BLaER1 (cell line): ENCODE results near the gene ZBED4.

ENCODE experiments used
- H3K27ac ChIP-seq: shearing (Covaris generic); formaldehyde crosslinking; 2 replicates; pipeline ENCODE4 v1.8.1; 2022
- H3K27me3 ChIP-seq: shearing (Covaris generic); formaldehyde crosslinking; 2 replicates; pipeline ENCODE4 v1.8.1; 2022
- H3K36me3 ChIP-seq: shearing (Covaris generic); formaldehyde crosslinking; 2 replicates; pipeline ENCODE4 v1.8.1; 2022
- H3K4me1 ChIP-seq: shearing (Covaris generic); formaldehyde crosslinking; 2 replicates; pipeline ENCODE4 v1.8.1; 2022
- H3K4me2 ChIP-seq: shearing (Covaris generic); formaldehyde crosslinking; 2 replicates; pipeline ENCODE4 v1.8.1; 2022
- H3K4me3 ChIP-seq: shearing (Covaris generic); formaldehyde crosslinking; 2 replicates; pipeline ENCODE4 v1.8.1; 2022
- H3K9ac ChIP-seq: shearing (Covaris generic); formaldehyde crosslinking; 2 replicates; pipeline ENCODE4 v1.8.1; 2022
- H3K9me3 ChIP-seq: shearing (Covaris generic); formaldehyde crosslinking; 2 replicates; pipeline ENCODE4 v1.8.1; 2022
- H4K20me1 ChIP-seq: shearing (Covaris generic); formaldehyde crosslinking; 2 replicates; pipeline ENCODE4 v1.8.1; 2022
- Cebpa-rat ChIP-seq: shearing (Covaris generic); IDR thresholded peaks from 2 replicates; pipeline ENCODE4 v1.8.1; 2022

The ZBED4 gene

GRCh38 chr22:49884503-49885260, 31.0 kb downstream of the ZBED4 start:
- no peak overlapping the region for H3K27ac ChIP-seq
- H4K20me1 ChIP-seq = peaks cover 100% of the 10 kb centered on the region
- no peak for TF ChIP-seq Cebpa-rat
- peaks cover 89% of the 10 kb centered on the region for H3K36me3 ChIP-seq
- no peaks in the 10 kb centered on the region for H3K27me3 ChIP-seq
- no peak overlapping the region for H3K4me3 ChIP-seq
- no peak overlapping the region for H3K4me2 ChIP-seq
- H3K9ac ChIP-seq = no peak overlapping the region
- H3K9me3 ChIP-seq = peaks cover 47% of the 10 kb centered on the region
- H3K4me1 ChIP-seq = peaks cover 24% of the 10 kb centered on the region

- Histone ChIP-seq H3K36me3 (peaks cover 95% of the 10 kb centered on the region), H4K20me1 (peaks cover 100% of the 10 kb centered on the region), H3K4me3 (no peak overlapping the region), H3K4me1 (peaks cover 18% of the 10 kb centered on the region), H3K4me2 (no peak overlapping the region), H3K27me3 (no peaks in the 10 kb centered on the region), H3K27ac (no peak overlapping the region), H3K9me3 (peaks cover 53% of the 10 kb centered on the region), H3K9ac (no peak overlapping the region)
- no peak for TF ChIP-seq Cebpa-rat
Observed at GRCh38 chr22:49885281-49885680, 31.6 kb downstream of the ZBED4 start.

DNA sequence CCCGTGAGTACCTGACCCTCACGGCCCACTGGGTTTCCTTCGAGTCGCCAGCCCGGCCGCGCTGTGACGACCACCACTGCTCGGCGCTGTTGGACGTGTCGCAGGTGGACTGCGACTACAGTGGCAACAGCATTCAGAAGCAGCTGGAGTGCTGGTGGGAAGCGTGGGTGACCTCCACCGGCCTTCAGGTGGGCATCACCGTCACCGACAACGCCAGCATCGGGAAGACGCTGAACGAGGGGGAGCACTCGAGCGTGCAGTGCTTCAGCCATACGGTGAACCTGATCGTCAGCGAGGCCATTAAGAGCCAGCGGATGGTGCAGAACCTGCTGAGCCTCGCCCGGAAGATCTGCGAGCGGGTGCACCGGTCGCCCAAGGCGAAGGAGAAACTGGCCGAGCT, 32.2 kb downstream of the ZBED4 start:
- no peak overlapping the region for H3K27ac ChIP-seq
- H3K36me3 ChIP-seq = peaks cover 100% of the 10 kb centered on the region

DNA sequence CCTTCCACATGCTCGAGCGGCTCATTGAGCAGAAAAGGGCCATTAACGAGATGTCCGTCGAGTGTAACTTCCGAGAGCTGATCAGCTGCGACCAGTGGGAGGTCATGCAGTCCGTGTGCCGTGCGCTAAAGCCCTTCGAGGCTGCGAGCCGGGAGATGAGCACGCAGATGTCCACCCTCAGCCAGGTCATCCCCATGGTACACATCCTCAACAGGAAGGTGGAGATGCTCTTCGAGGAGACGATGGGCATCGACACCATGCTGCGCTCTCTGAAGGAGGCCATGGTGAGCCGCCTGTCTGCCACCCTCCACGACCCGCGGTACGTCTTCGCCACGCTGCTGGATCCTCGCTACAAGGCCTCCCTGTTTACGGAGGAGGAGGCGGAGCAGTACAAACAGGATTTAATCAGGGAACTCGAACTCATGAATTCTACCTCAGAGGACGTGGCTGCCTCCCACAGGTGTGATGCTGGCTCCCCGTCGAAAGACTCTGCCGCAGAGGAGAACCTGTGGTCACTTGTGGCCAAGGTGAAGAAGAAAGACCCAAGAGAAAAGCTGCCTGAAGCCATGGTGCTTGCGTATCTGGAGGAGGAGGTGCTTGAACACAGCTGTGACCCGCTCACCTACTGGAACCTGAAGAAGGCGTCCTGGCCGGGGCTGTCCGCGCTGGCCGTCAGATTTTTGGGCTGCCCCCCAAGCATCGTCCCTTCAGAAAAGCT, 32.9 kb downstream of the ZBED4 start:
- Histone ChIP-seq H3K27me3 (no peaks in the 10 kb centered on the region), H3K9ac (no peak overlapping the region), H3K9me3 (peaks cover 63% of the 10 kb centered on the region), H3K36me3 (peaks cover 100% of the 10 kb centered on the region), H3K4me2 (no peak overlapping the region), H3K27ac (no peak overlapping the region), H4K20me1 (peaks cover 99% of the 10 kb centered on the region), H3K4me1 (peaks cover 6% of the 10 kb centered on the region), H3K4me3 (no peak overlapping the region)
- no peak for TF ChIP-seq Cebpa-rat

More for the DNA sequence above, 32.2 kb downstream of the ZBED4 start:
- no peaks in the 10 kb centered on the region for H3K27me3 ChIP-seq
- H4K20me1 ChIP-seq = peaks cover 99% of the 10 kb centered on the region
- H3K4me2 ChIP-seq = no peak overlapping the region
- H3K4me3 ChIP-seq = no peak overlapping the region
- TF ChIP-seq Cebpa-rat = no peak
- H3K9ac ChIP-seq = no peak overlapping the region
- H3K4me1 ChIP-seq = peaks cover 12% of the 10 kb centered on the region
- peaks cover 59% of the 10 kb centered on the region for H3K9me3 ChIP-seq

DNA sequence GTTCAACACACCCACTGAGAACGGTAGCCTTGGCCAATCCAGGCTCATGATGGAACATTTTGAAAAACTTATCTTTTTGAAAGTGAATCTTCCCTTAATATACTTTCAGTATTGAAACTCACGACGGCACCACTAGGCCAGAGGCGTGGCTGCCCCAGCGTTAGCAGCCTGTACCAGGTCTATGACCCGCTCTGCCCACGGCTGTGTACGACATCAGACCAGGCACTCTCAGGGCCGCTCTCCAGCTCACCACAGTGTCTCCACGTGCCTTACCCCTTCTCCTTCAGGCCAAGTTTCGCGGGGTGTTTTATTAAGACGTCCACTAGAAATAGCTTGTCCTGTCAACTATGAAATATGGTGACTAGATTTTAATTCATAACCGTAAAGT, 33.4 kb downstream of the ZBED4 start:
- Histone ChIP-seq H3K36me3 (peaks cover 100% of the 10 kb centered on the region), H3K4me3 (no peak overlapping the region), H4K20me1 (peaks cover 95% of the 10 kb centered on the region), H3K4me1 (peaks cover under 1% of the 10 kb centered on the region; the same call in 1 of the 2 replicates), H3K4me2 (no peak overlapping the region), H3K9me3 (peaks cover 63% of the 10 kb centered on the region), H3K27me3 (no peaks in the 10 kb centered on the region), H3K27ac (no peak overlapping the region), H3K9ac (no peak overlapping the region)
- no peak for TF ChIP-seq Cebpa-rat

GRCh38 chr22:49887702-49888101, 34.1 kb downstream of the ZBED4 start:
- peaks cover 95% of the 10 kb centered on the region for H4K20me1 ChIP-seq
- H3K9me3 ChIP-seq = peaks cover 63% of the 10 kb centered on the region
- peaks cover 100% of the 10 kb centered on the region for H3K36me3 ChIP-seq
- no peak overlapping the region for H3K27ac ChIP-seq
- no peak overlapping the region for H3K4me3 ChIP-seq
- TF ChIP-seq Cebpa-rat = no peak
- no peak overlapping the region for H3K4me2 ChIP-seq
- H3K9ac ChIP-seq = no peak overlapping the region
- no peaks in the 10 kb centered on the region for H3K4me1 ChIP-seq
- H3K27me3 ChIP-seq = no peaks in the 10 kb centered on the region

GRCh38 chr22:49889071-49889470, 35.4 kb downstream of the ZBED4 start:
- Histone ChIP-seq H3K4me3 (0 out of 2 replicates have a peak overlapping the region, but pooled peaks have one; percentile 15), H4K20me1 (peaks cover 94% of the 10 kb centered on the region), H3K9me3 (peaks cover 64% of the 10 kb centered on the region), H3K27me3 (no peaks in the 10 kb centered on the region), H3K4me2 (no peak overlapping the region), H3K4me1 (no peaks in the 10 kb centered on the region), H3K36me3 (peaks cover 100% of the 10 kb centered on the region), H3K9ac (no peak overlapping the region), H3K27ac (no peak overlapping the region)
- no peak for TF ChIP-seq Cebpa-rat

DNA sequence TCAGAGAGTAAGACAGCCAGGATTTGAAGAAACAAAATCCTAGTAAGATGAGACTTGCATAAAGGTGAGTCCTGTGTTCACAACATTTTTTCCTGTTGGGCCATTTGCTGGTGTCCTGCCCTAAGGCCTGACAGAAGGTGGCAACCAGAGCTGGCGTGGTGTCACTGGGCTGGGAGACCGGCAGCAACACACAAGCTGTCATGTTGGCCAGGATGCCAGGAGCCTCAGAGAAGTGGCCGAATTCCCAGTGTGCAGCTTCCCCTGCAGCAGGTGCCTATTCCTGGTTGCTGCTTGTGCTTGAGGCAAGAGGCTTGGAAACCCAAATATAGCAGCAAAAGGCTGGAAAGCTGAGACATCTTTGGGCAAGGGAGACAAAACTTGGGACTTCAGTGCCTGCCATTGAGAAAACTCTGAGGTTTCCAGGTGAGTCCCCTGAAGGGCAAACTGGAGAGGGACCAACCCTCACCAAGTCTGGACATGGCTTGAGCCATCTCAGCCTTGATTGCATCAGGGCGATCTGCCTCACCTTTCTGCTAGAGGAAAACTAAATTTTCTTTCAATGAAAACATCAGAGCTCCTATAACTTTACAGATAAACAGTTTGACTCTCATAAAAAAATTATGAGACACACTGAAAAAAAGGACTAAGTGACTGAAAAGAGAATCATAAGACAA, 38.7 kb downstream of the ZBED4 start:
- Histone ChIP-seq H3K4me2 (no peak overlapping the region), H3K4me1 (no peaks in the 10 kb centered on the region), H3K27ac (no peak overlapping the region), H3K4me3 (no peak overlapping the region), H3K9me3 (peaks cover 43% of the 10 kb centered on the region), H3K27me3 (no peaks in the 10 kb centered on the region), H3K36me3 (peaks cover 99% of the 10 kb centered on the region), H4K20me1 (peaks cover 92% of the 10 kb centered on the region), H3K9ac (no peak overlapping the region)
- TF ChIP-seq Cebpa-rat = no peak

DNA sequence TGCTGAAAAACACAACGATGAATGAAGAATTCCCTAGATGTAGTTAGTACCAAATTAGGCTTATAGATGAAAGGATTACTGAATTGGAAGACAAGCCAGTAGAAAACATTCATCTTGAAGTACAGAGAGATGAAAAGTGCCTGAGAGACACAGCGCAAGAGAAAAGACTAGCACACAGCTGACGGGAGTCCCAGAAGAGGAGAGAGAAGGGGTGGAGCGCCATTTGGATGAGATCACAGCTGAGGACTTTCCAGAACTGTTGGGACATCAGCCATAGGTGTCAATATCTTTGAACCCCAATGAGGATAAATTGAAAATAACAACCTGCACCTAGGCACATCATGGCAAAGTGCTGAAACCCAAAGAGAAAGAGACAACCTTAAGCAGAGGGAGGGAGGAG, 39.4 kb downstream of the ZBED4 start:
- H3K27ac ChIP-seq = no peak overlapping the region
- H3K27me3 ChIP-seq = no peaks in the 10 kb centered on the region
- H3K9me3 ChIP-seq = peaks cover 39% of the 10 kb centered on the region
- no peaks in the 10 kb centered on the region for H3K4me1 ChIP-seq
- TF ChIP-seq Cebpa-rat = no peak
- peaks cover 99% of the 10 kb centered on the region for H3K36me3 ChIP-seq
- no peak overlapping the region for H3K4me2 ChIP-seq
- H3K4me3 ChIP-seq = no peak overlapping the region
- H3K9ac ChIP-seq = no peak overlapping the region
- H4K20me1 ChIP-seq = peaks cover 88% of the 10 kb centered on the region
